Measurements from ENCODE around the gene CA12.

GRCh38 chr15:63308947-63309346 is 72.7 kb downstream of the CA12 start:
- no peak for TF ChIP-seq EZH2 (IDR thresholded peaks at IDR 0.05; ENCODE audit: borderline replicate concordance, low read length)
- no peak for TF ChIP-seq CTCF (conservative IDR thresholded peaks at IDR 0.05 in 1 of 2, IDR thresholded peaks at IDR 0.05 in 1 of 2; ENCODE audit: extremely low read depth in 1 of 2, insufficient read depth in 1 of 2, low read depth in 1 of 2, low read length in 2 of 2)

All from mammary epithelial cell (primary cell).